Pancreas (tissue), 10 donors: Measurements from ENCODE around the gene ELOVL7. TPM values are rescaled to one million over a fixed set of nuclear protein-coding genes. Genes with fewer than 3 reads are reported as not detected.

Experiments
- ATAC-seq, 4 donors: fragments of 200-7000 bp; cut with Tn5 transposase; one replicate each; pipeline versions ENCODE4 v1.8.0 to v1.9.1; 2020; ENCODE audit warnings: mild to moderate bottlenecking in 4 of 4, moderate library complexity in 4 of 4
- DNase-seq, 6 donors: peaks; one replicate each; pipeline ENCODE4 v3.0.0-alpha.2; 2020
- FAIRE-seq: peaks from 2 replicates; lab custom pipeline; 2012; peaks lifted over from hg19 to GRCh38; lab: Jason Lieb, UNC
- H3K27ac ChIP-seq, 4 donors: fragments of 200-600 bp; sonication (generic); 1 replicate in 3 of 4; 2 replicates in 1 of 4; pipeline versions ENCODE4 v1.5.0 to v1.8.0; 2020
- H3K27me3 ChIP-seq, 4 donors: fragments of 200-600 bp; one replicate each; pipeline ENCODE4 v1.8.0; 2021
- H3K36me3 ChIP-seq, 3 donors: fragments of 200-600 bp; sonication (generic) in 1 of 3; one replicate each; pipeline versions ENCODE4 v1.5.0 to v1.8.0; 2020 to 2021
- H3K4me1 ChIP-seq, 3 donors: fragments of 200-600 bp; one replicate each; pipeline ENCODE4 v1.8.0; 2021
- H3K4me3 ChIP-seq, 4 donors: fragments of 200-600 bp; sonication (generic) in 2 of 4; one replicate each; pipeline versions ENCODE4 v1.5.0 to v1.8.0; 2020 to 2021
- H3K9me3 ChIP-seq, 4 donors: fragments of 200-600 bp; one replicate each; pipeline ENCODE4 v1.8.0; 2021
- CTCF ChIP-seq, 4 donors: fragments of 200-600 bp; sonication (generic) in 3 of 4; IDR thresholded peaks; one replicate each; pipeline versions ENCODE4 v1.5.0 to v1.8.0; 2021; ENCODE audit warnings: antibody characterized with exemption in 4 of 4
- WGBS, 2 donors: extraction: QIAGEN DNeasy Blood & Tissue Kit; methylation state at CpG; one replicate each; pipeline ENCODE4 v1.1.7; 2013; 5-methylcytosine and 5-hydroxymethylcytosine counted together
- intact Hi-C, 3 donors: fragments of 100-400 bp; cut with DNase I; formaldehyde crosslinking; loops; one replicate each; pipeline versions ENCODE4 v1.11.1 to v1.14.2; 2022
- polyA plus RNA-seq, 2 donors: library from polyadenylated mRNA; stranded (reverse); fragments of 200-250 nt; gene quantifications; one replicate each; pipeline ENCODE4 v1.2.3, GENCODE V29; 2013
- total RNA-seq, 6 donors: library from RNA; stranded (reverse); fragmentation: NEBNext Ultra II Directional in 4 of 6; extraction: Animal tissue kit (Norgen Biotek cat#: 25700) in 4 of 6; gene quantifications; one replicate each; pipeline versions ENCODE4 v1.2.1 to v1.2.4, GENCODE V29; 2021 to 2023
- donor health status: healthy with polysubstance abuse.
- donor health status: DM: no; HTN: no; CAD: no; lungs with moderate emphysema.
- donor health status: DM: no; HTN: no; CAD: no.
- donor health status: control.
- donor health status: control.
- donor health status: Bipolar disorder and iron deficiency.
- donor health status: DM: yes; HTN: yes; CAD: no.
- donor health status: DM: no; HTN: no; CAD: no.
- donor health status: DM: no; HTN: no; CAD: no.
- donor health status: DM: yes; HTN: yes; CAD: no.

Gene ELOVL7
- total and polyA plus RNA-seq, 8 donors: 3.4 to 11.1 (median 6.6) TPM

DNA sequence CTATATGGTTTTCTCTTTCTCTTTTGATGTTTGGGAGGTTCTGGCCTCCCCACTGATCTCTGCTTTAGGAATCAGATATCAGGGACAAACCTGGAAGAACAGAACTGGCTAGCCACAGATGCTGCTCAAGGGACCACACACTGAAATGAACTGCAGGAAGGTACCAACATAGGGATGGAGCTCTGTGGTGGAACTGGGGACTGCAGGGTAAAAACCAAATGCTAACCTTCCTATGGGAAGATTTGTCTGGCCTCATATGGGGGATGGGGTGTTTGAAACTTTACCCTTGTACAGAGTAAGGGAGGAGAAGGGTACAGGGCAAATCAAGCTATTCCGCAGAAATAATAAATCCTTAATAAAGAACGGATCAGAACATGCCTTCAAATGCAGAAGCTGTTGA, 49.4 kb downstream of the ELOVL7 start:
- 95 to 97% methylated on average over 2 of the region's 2 CpGs for WGBS, 2 donors
- no peak for ATAC-seq
- no peak for TF ChIP-seq CTCF (IDR thresholded peaks at IDR 0.05)
- H3K27me3 ChIP-seq: no peaks in the 10 kb centered on the region
- no peaks in the 10 kb centered on the region for H3K36me3 ChIP-seq
- no peak for FAIRE-seq
- no peak overlapping the region for H3K27ac ChIP-seq
- H3K4me1 ChIP-seq: peaks cover 0 to 5% (median 1%) of the 10 kb centered on the region in 3 donors
- intact Hi-C loops: no loop called here
- DNase-seq: no peak
- H3K9me3 ChIP-seq: no peaks in the 10 kb centered on the region
- no peak overlapping the region for H3K4me3 ChIP-seq

GRCh38 chr5:60792438-60792837, 51.6 kb downstream of the ELOVL7 start:
- no peaks in the 10 kb centered on the region for H3K9me3 ChIP-seq
- DNase-seq (no peak), FAIRE-seq (no peak), ATAC-seq (no peak)
- intact Hi-C loops: no loop called here
- peaks cover 5 to 9% (median 6%) of the 10 kb centered on the region in 3 donors for H3K4me1 ChIP-seq
- TF ChIP-seq CTCF (IDR thresholded peaks at IDR 0.05): no peak
- H3K36me3 ChIP-seq: no peaks in the 10 kb centered on the region
- no peaks in the 10 kb centered on the region for H3K27me3 ChIP-seq
- no peak overlapping the region for H3K27ac ChIP-seq
- no peak overlapping the region for H3K4me3 ChIP-seq
- 96 to 97% methylated on average over 2 of the region's 2 CpGs for WGBS, 2 donors

GRCh38 chr5:60789551-60789950, 54.5 kb downstream of the ELOVL7 start:
- ATAC-seq (peak; percentile 39 to 70 (median 68)), DNase-seq (no peak), FAIRE-seq (no peak)
- intact Hi-C loops: no loop called here
- Histone ChIP-seq H3K4me1 (peaks cover 5 to 9% (median 6%) of the 10 kb centered on the region in 3 donors), H3K27ac (peak overlapping the region in 1 of 4 donors; percentile 0), H3K27me3 (no peaks in the 10 kb centered on the region), H3K36me3 (no peaks in the 10 kb centered on the region), H3K4me3 (no peak overlapping the region), H3K9me3 (no peaks in the 10 kb centered on the region)
- no peak for TF ChIP-seq CTCF (IDR thresholded peaks at IDR 0.05)
- 28 to 29% methylated on average over 3 of the region's 3 CpGs for WGBS, 2 donors

DNA sequence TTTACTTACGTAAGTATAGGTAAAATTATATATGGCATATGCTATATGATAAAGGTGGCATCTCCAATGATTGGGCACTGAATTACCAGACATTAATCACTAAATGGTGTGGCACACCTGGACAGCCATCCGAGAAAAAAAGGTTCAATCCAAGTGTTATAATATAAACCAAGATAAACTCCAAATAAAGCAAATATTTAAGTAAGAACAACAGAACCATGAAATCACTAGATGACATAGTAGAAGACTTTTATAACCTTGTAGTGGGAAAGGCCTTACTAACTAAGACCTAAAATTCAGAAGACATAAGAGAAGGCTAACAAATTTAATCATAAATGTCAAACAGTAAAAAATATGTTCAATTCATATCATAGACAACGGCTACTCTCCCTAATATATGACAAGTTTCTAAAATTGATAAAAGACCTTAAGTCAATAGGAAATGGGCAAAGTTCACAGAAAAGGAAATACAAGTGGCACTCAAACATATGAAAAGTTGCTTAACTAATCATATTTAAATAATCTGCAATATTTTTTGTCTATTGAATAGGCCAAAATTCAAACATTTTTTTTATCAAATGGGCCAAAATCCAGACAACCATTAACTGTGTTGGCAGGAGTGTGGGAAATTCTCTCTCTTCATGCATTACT, 55.1 kb downstream of the ELOVL7 start:
- Histone ChIP-seq H3K27me3 (no peaks in the 10 kb centered on the region), H3K9me3 (no peaks in the 10 kb centered on the region), H3K27ac (peak overlapping the region in 1 of 4 donors; percentile 46), H3K4me3 (no peak overlapping the region), H3K4me1 (peaks cover 5 to 9% (median 6%) of the 10 kb centered on the region in 3 donors), H3K36me3 (no peaks in the 10 kb centered on the region)
- TF ChIP-seq CTCF (IDR thresholded peaks at IDR 0.05): no peak
- ATAC-seq (peak; percentile 77 to 85 (median 81)), FAIRE-seq (peak; percentile 37), DNase-seq (no peak)
- 22 to 30% methylated on average over 3 of the region's 3 CpGs for WGBS, 2 donors
- intact Hi-C loops: no loop called here

DNA sequence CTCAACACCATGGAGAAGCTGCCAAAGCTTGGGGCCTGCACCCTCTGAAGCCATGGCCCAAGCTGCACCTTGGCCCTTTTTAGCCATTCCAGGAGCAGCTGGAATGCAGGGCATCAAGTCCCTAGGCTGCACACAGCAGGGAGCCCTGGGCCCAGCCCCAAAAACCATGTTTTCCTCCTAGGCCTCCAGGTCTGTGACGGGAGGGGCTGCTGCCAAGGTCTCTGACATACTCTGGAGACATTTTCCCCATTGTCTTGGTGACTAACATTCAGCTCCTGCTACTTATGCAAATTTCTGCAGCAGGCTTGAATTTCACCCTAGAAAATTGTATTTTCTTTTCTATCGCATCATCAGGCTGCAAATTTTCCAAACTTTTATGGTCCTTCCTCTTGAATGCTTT, 64.6 kb downstream of the ELOVL7 start:
- Histone ChIP-seq H3K27ac (no peak overlapping the region), H3K27me3 (no peaks in the 10 kb centered on the region), H3K4me1 (no peaks in the 10 kb centered on the region), H3K4me3 (no peak overlapping the region), H3K36me3 (no peaks in the 10 kb centered on the region), H3K9me3 (no peaks in the 10 kb centered on the region)
- FAIRE-seq: no peak
- TF ChIP-seq CTCF (IDR thresholded peaks at IDR 0.05): no peak
- peak in 1 of 6 donors; percentile 33 for DNase-seq
- intact Hi-C loops: no loop called here
- WGBS, 2 donors: 99 to 100% methylated on average over 2 of the region's 2 CpGs
- no peak for ATAC-seq
